Measurements from ENCODE around the gene PPP3CA.

DNA sequence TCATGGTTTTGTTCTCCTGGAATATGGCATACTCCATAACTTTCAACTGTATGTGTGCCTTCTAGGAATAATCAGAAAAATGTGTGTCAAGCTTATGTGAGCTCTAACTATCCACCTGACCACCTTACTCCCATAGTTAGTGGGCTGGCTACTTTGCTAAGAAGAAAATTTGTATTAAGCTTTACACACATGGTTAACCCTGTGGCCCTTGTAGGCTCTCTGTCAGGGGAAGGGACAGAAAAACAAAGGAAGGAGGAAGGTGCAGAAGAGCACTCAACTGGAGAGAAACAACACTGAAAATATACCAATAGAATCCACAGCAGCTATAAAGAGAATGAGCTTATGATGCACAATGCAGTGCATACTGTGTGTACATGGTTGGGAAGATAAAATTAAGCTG lies 84.6 kb downstream of the PPP3CA start:
- TF ChIP-seq CEBPB (IDR thresholded peaks at IDR 0.05) (no peak), RAD21 (IDR thresholded peaks at IDR 0.05; ENCODE audit: low read depth) (no peak), NFIC (IDR thresholded peaks at IDR 0.05) (no peak), TAF1 (IDR thresholded peaks at IDR 0.05; ENCODE audit: low read depth) (no peak), FOXM1 (IDR thresholded peaks at IDR 0.05; ENCODE audit: borderline replicate concordance, low read depth) (no peak), YY1 (IDR thresholded peaks at IDR 0.05; ENCODE audit: low read depth) (no peak), EP300 (IDR thresholded peaks at IDR 0.05; ENCODE audit: borderline replicate concordance) (no peak), REST (IDR thresholded peaks at IDR 0.05; ENCODE audit: low read depth) (no peak)
